GM18868 (cell line): ENCODE results near the gene OR5AC2.

Experiments used
- ATAC-seq: cut with Tn5 transposase; IDR thresholded peaks from one replicate; pipeline ENCODE4 v1.9.1; 2021; ENCODE audit warnings: mild to moderate bottlenecking, moderate library complexity; ENCODE audit not compliant: unreplicated experiment

The OR5AC2 gene

GRCh38 chr3:98086873-98087272 lies at the start of gene OR5AC2:
Gene OR5AC2 (plus strand): TSS chr3:98087173. CDS start chr3:98087173, 0 bp downstream.
- no peak for ATAC-seq

- ATAC-seq, result no peak
Measured at GRCh38 chr3:98038286-98038685, 48.7 kb upstream of the OR5AC2 start.

- peak; percentile 17 for ATAC-seq
Measured at GRCh38 chr3:98038876-98039275, 48.1 kb upstream of the OR5AC2 start.

- peak; percentile 94 for ATAC-seq
Measured at GRCh38 chr3:98039322-98040024, 47.5 kb upstream of the OR5AC2 start.

GRCh38 chr3:98041350-98041749 lies 45.6 kb upstream of the OR5AC2 start:
- ATAC-seq, result no peak

GRCh38 chr3:98048586-98048985 lies 38.4 kb upstream of the OR5AC2 start:
- no peak for ATAC-seq

GRCh38 chr3:98049271-98049670 lies 37.7 kb upstream of the OR5AC2 start:
- ATAC-seq, result no peak

GRCh38 chr3:98056035-98056434 lies 30.9 kb upstream of the OR5AC2 start:
- ATAC-seq, result no peak

- ATAC-seq, result no peak
Measured at GRCh38 chr3:98057631-98058030, 29.3 kb upstream of the OR5AC2 start.

- ATAC-seq, result no peak
Measured at GRCh38 chr3:98058244-98058960, 28.6 kb upstream of the OR5AC2 start.

GRCh38 chr3:98068824-98069223 lies 18.1 kb upstream of the OR5AC2 start:
- ATAC-seq, result no peak

- ATAC-seq, result no peak
Measured at GRCh38 chr3:98070840-98071239, 16.1 kb upstream of the OR5AC2 start.

- no peak for ATAC-seq
Measured at GRCh38 chr3:98073486-98073885, 13.5 kb upstream of the OR5AC2 start.

GRCh38 chr3:98095882-98096281 lies 8.9 kb downstream of the OR5AC2 start:
- no peak for ATAC-seq

GRCh38 chr3:98099848-98100247 lies 12.9 kb downstream of the OR5AC2 start:
- ATAC-seq, result no peak

- ATAC-seq, result no peak
Measured at GRCh38 chr3:98108162-98108561, 21.2 kb downstream of the OR5AC2 start.

GRCh38 chr3:98109807-98110549 lies 23.0 kb downstream of the OR5AC2 start:
- no peak for ATAC-seq

- ATAC-seq, result no peak
Measured at GRCh38 chr3:98110550-98110908, 23.6 kb downstream of the OR5AC2 start.

- no peak for ATAC-seq
Measured at GRCh38 chr3:98114264-98114663, 27.3 kb downstream of the OR5AC2 start.

- ATAC-seq, result no peak
Measured at GRCh38 chr3:98115717-98116116, 28.7 kb downstream of the OR5AC2 start.

- no peak for ATAC-seq
Measured at GRCh38 chr3:98130421-98130820, 43.4 kb downstream of the OR5AC2 start, which contains the start of gene OR5H1. Gene OR5H1 (plus strand): TSS chr3:98130721. CDS start chr3:98132698, 1,977 bp downstream.

GRCh38 chr3:98136631-98137030 lies 49.7 kb downstream of the OR5AC2 start:
- ATAC-seq, result peak; percentile 41
